ENCODE measurements around the gene RPS28. TPM values are rescaled to one million over a fixed set of nuclear protein-coding genes. Genes with fewer than 3 reads are reported as not detected.
"Not testable (repeated sequence)": the region's sequence is repeated elsewhere in the genome, so short reads cannot be mapped to it uniquely, and the experiment has no call there.

The RPS28 gene
- total RNA-seq, 4 donors from 2014 or later: 172 to 357 (median 250) TPM

DNA sequence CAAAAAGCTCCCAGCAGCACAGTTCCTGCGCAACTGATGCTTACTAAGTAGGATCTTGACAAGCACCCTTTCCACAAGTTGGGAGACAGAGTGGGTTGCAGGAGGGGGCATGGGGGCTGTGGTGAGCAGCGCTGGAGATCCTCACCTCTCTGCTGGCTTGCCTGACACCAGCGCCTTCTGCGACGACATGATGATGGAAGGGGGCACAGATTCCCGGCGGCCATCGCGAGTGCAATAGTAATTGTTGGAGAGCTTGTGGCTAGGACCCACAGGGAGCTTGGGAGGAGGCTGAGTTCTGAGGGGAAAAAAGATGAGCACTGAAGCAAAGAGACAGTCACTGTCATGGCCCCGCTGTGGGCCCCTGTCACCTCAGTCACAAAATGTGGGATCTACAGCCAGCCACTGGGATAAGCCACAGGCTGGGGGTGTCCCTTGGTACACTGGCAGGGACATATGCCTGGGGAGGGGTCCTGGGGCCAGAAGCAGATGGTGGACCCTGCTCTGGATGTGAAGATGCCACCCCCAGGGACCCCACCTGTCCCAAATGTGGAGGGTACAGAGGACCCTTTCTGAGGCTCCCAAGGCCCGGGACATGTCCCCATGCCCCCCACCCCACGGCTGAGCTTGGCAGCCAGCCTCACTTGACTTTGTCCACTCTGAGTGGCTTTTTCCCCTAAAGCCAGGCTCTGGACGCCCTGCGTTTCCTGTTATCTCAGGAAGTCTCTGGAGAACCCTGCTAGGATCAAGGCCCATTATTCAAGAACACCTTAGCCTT lies 4.8 kb upstream of the RPS28 start:
- ATAC-seq: no peak
- H3K36me3 ChIP-seq: peaks cover 0 to 63% of the 10 kb centered on the region in 2 donors
- 100% methylated on average over 1 of the region's 14 CpGs; no CpG with 5 or more reads in 1 of the 2 donors for whole genome bisulfite sequencing, 2 donors (ENCODE audit: low coverage in 1 of 2)
- no peaks in the 10 kb centered on the region for H3K27me3 ChIP-seq
- no peak overlapping the region for H3K27ac ChIP-seq
- TF ChIP-seq EP300 (IDR thresholded peaks at IDR 0.05) (no peak), POLR2A (IDR thresholded peaks at IDR 0.05) (no peak), CTCF (IDR thresholded peaks at IDR 0.05) (no peak), POLR2AphosphoS5 (IDR thresholded peaks at IDR 0.05) (no peak)
- H3K4me1 ChIP-seq: peaks cover 0 to 20% (median 11%) of the 10 kb centered on the region in 3 donors
- no peak overlapping the region for H3K4me3 ChIP-seq
- H3K9me3 ChIP-seq: no peaks in the 10 kb centered on the region

- H3K27ac ChIP-seq, H3K27me3 ChIP-seq, ATAC-seq, H3K4me3 ChIP-seq, H3K9me3 ChIP-seq: not testable (repeated sequence)
- WGBS, 2 donors (ENCODE audit: low coverage in 1 of 2): 51 to 84% methylated on average over 5 to 7 of the region's 9 CpGs
- peaks cover 0 to 41% (median 23%) of the 10 kb centered on the region in 3 donors for H3K4me1 ChIP-seq
- H3K36me3 ChIP-seq: peaks cover 0 to 57% of the 10 kb centered on the region in 2 donors
Observed at GRCh38 chr19:8318835-8319234, 2.5 kb upstream of the RPS28 start.

GRCh38 chr19:8319807-8320520 lies 1.3 kb upstream of the RPS28 start:
- TF ChIP-seq POLR2AphosphoS5 (IDR thresholded peaks at IDR 0.05) (no peak), EP300 (IDR thresholded peaks at IDR 0.05) (no peak), POLR2A (IDR thresholded peaks at IDR 0.05) (no peak), CTCF (IDR thresholded peaks at IDR 0.05) (no peak)
- Histone ChIP-seq H3K9me3 (no peaks in the 10 kb centered on the region), H3K36me3 (peaks cover 0 to 56% of the 10 kb centered on the region in 2 donors), H3K27ac (peak overlapping the region in 3 of 4 donors; percentile 94 to 99 (median 96)), H3K4me3 (peak overlapping the region; percentile 81 to 82), H3K27me3 (no peaks in the 10 kb centered on the region), H3K4me1 (peaks cover 0 to 52% (median 27%) of the 10 kb centered on the region in 3 donors)
- 64 to 77% methylated on average over 10 to 19 of the region's 19 CpGs for WGBS, 2 donors (ENCODE audit: low coverage in 1 of 2)
- ATAC-seq: no peak

- peak overlapping the region; percentile 90 to 99 (median 95) for H3K27ac ChIP-seq
- TF ChIP-seq POLR2A (IDR thresholded peaks at IDR 0.05): no peak
- TF ChIP-seq EP300 (IDR thresholded peaks at IDR 0.05): no peak
- no peak for TF ChIP-seq POLR2AphosphoS5 (IDR thresholded peaks at IDR 0.05)
- 2 to 10% methylated on average over 4 to 12 of the region's 16 CpGs for WGBS, 2 donors (ENCODE audit: low coverage in 1 of 2)
- peaks cover 0 to 52% (median 27%) of the 10 kb centered on the region in 3 donors for H3K4me1 ChIP-seq
- no peaks in the 10 kb centered on the region for H3K9me3 ChIP-seq
- peak overlapping the region; percentile 81 to 82 for H3K4me3 ChIP-seq
- H3K27me3 ChIP-seq: no peaks in the 10 kb centered on the region
- peaks cover 0 to 50% of the 10 kb centered on the region in 2 donors for H3K36me3 ChIP-seq
- peak; percentile 2 for ATAC-seq
Observed at GRCh38 chr19:8320564-8321066, 681 bp upstream of the RPS28 start.

- no peaks in the 10 kb centered on the region for H3K27me3 ChIP-seq
- H3K27ac ChIP-seq: peak overlapping the region; percentile 90 to 99 (median 95)
- H3K4me3 ChIP-seq: peak overlapping the region; percentile 81 to 82
- H3K36me3 ChIP-seq: peaks cover 0 to 35% of the 10 kb centered on the region in 2 donors
- H3K4me1 ChIP-seq: peaks cover 0 to 52% (median 27%) of the 10 kb centered on the region in 3 donors
- ATAC-seq: no peak
- WGBS, 2 donors (ENCODE audit: low coverage in 1 of 2): 6 to 19% methylated on average over 8 to 23 of the region's 30 CpGs
- H3K9me3 ChIP-seq: peaks cover 0 to 5% (median 0%) of the 10 kb centered on the region in 3 donors
- TF ChIP-seq POLR2A (IDR thresholded peaks at IDR 0.05) (no peak), CTCF (IDR thresholded peaks at IDR 0.05) (no peak), POLR2AphosphoS5 (IDR thresholded peaks at IDR 0.05) (no peak)
Observed at GRCh38 chr19:8321986-8322637, 816 bp downstream of the RPS28 start.

Measured in gastroesophageal sphincter (tissue), 4 donors.